K562 (cell line): ENCODE results near the gene MTSS2. TPM values are rescaled to one million over a fixed set of nuclear protein-coding genes. Genes with fewer than 3 reads are reported as not detected.

Experiments used
- BCL6 ChIP-seq: fragments of 250-450 bp; sonication (Bioruptor Pico); IDR thresholded peaks from 2 replicates; pipeline ENCODE4 v1.4.0; 2020
- BHLHE40 ChIP-seq: IDR thresholded peaks from 2 replicates; pipeline ENCODE4 v1.6.1; 2011; ENCODE audit warnings: low read length, improper control_type of control experiment
- CBFA2T3 ChIP-seq: fragments of 450-650 bp; IDR thresholded peaks from 2 replicates; pipeline ENCODE4 v1.6.1; 2017
- CBX3 ChIP-seq, 2 experiments: IDR thresholded peaks; 1 replicate in 1 of 2; 2 replicates in 1 of 2; pipeline ENCODE4 v1.6.1; 2012; ENCODE audit warnings: inconsistent platforms in 2 of 2, low read length in 2 of 2, borderline replicate concordance in 1 of 2, control low read depth in 1 of 2
- CEBPB ChIP-seq: fragments of 450-650 bp; IDR thresholded peaks from 2 replicates; pipeline ENCODE4 v1.6.1; 2016; ENCODE audit warnings: missing genetic modification characterization, missing compliant biosample characterization
- GTF2A2 ChIP-seq: IDR thresholded peaks from 2 replicates; pipeline ENCODE4 v1.6.1; 2016; ENCODE audit warnings: mild to moderate bottlenecking, missing genetic modification characterization, missing compliant biosample characterization
- MAFG ChIP-seq: fragments of 450-650 bp; conservative IDR thresholded peaks from 2 replicates; pipeline ENCODE4 v1.6.1; 2016; ENCODE audit warnings: missing genetic modification characterization, missing compliant biosample characterization
- MBD1 ChIP-seq: fragments of 250-450 bp; sonication (Bioruptor Pico); IDR thresholded peaks from 2 replicates; pipeline ENCODE4 v1.8.0; 2022; ENCODE audit warnings: inconsistent platforms
- MTA1 ChIP-seq: fragments of 450-650 bp; IDR thresholded peaks from 2 replicates; pipeline ENCODE4 v1.6.1; 2017; ENCODE audit warnings: borderline replicate concordance
- MYC ChIP-seq, 2 experiments: fragments of 250-450 bp in 1 of 2; sonication (Bioruptor Pico) in 1 of 2; IDR thresholded peaks; 2 replicates each; pipeline versions ENCODE4 v1.5.1 to v1.6.1; 2012 to 2021; ENCODE audit warnings: low read depth in 2 of 2, borderline replicate concordance in 1 of 2, improper control_type of control experiment in 1 of 2, low read length in 1 of 2, mild to moderate bottlenecking in 1 of 2, moderate library complexity in 1 of 2
- PHF21A ChIP-seq: fragments of 450-650 bp; IDR thresholded peaks from 2 replicates; pipeline ENCODE4 v1.6.1; 2017; ENCODE audit warnings: low read depth, borderline replicate concordance
- SMARCE1 ChIP-seq: fragments of 450-650 bp; IDR thresholded peaks from 2 replicates; pipeline ENCODE4 v1.7.1; 2016; ENCODE audit warnings: mild to moderate bottlenecking
- polyA plus RNA-seq, 8 experiments: library from polyadenylated mRNA; depleted of rRNA in 4 of 8; stranded (reverse) in 5 of 8; unstranded in 3 of 8; fragments of >200 nt; fragmentation: Nextera tagmentation in 2 of 8; fragmentation: Illumina TruSeq in 1 of 8; extraction: Ambion mirVana in 2 of 8; extraction: Trizol in 1 of 8; gene quantifications; 2 replicates each; pipeline versions ENCODE4 v1.2.1 to v1.2.3, GENCODE V29; 2011 to 2014; ENCODE audit warnings: inconsistent platforms in 1 of 8, missing spikeins in 1 of 8
- total RNA-seq, 7 experiments: library from RNA; depleted of rRNA in 6 of 7; stranded (reverse); fragments of >200 nt in 6 of 7; fragmentation: Illumina TruSeq in 2 of 7; extraction: Trizol in 2 of 7; gene quantifications; 2 replicates each; pipeline versions ENCODE4 v1.2.1 to v1.2.3, GENCODE V29; 2011 to 2021; ENCODE audit warnings: low replicate concordance in 1 of 7
- TF ChIP-seq, protein P1 (sequence below): sonication (generic); formaldehyde crosslinking; IDR thresholded peaks from 2 replicates; pipeline ENCODE4 v1.8.0; 2022; ENCODE audit warnings: mild to moderate bottlenecking, missing genetic modification reagents
- TF ChIP-seq, protein P2 (sequence below): fragments of 450-650 bp; IDR thresholded peaks from one replicate; pipeline ENCODE4 v1.6.1; 2018; ENCODE audit warnings: mild to moderate bottlenecking, moderate library complexity; ENCODE audit not compliant: partially characterized antibody
- TF ChIP-seq, protein P3 (sequence below): IDR thresholded peaks from 2 replicates; pipeline ENCODE4 v1.6.1; 2012; ENCODE audit warnings: low read depth, low read length, improper control_type of control experiment, borderline replicate concordance
- TF ChIP-seq, protein P4 (sequence below): fragments of 250-450 bp; sonication (Bioruptor Pico); IDR thresholded peaks from 2 replicates; pipeline ENCODE4 v1.6.1; 2021; ENCODE audit warnings: mild to moderate bottlenecking

The MTSS2 gene
- total and polyA plus RNA-seq, 9 of the 15 experiments (the other 6 are each of a cell fraction or from before 2014, with no cell fraction given) = 0.11 to 60.3 (median 16.9) TPM

DNA sequence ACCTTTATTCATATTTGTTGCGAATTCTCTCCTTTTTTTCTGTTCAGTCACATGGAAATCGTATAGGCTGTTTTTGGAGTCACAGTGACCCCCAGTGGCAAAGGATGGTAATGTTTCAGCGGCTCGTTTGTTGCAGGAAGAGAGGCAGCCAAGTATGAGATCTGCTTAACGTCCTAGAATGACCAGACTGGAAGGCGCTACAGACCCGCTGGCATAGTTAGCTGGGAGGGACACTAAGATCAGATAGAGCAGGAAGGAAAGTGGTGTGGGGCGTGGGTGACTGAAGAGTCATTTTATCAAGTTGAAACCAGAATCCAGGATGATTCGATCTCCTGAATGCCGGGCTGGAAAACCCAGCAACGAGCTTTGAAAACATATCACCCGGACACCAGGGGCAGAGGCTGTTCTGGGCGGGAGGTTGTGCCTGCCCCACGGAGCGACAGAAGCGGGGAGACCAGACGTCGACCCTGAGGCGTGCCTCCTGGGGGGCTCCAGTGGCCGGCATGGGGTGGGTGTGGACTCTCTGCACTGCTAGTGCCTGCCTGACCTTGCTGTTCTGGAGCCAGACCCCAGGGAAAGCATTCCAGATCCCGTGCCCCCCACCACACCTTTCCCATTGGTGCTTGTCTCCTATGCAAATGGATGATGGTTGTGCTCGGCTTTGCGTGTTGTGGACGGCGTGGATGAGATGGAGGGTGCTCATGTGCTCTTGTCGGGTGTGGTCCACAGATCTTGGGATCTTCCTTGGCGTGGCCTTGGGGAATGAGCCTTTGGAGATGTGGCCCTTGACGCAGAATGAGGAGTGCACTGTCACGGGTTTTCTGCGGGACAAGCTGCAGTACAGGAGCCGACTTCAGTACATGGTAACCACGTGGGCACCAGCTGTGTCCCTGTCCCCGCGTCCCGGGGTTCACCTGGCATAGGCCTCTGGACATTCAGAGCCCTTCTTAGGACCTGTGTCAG, 31.8 kb downstream of the MTSS2 start (continued):
- TF ChIP-seq, protein P1, sequence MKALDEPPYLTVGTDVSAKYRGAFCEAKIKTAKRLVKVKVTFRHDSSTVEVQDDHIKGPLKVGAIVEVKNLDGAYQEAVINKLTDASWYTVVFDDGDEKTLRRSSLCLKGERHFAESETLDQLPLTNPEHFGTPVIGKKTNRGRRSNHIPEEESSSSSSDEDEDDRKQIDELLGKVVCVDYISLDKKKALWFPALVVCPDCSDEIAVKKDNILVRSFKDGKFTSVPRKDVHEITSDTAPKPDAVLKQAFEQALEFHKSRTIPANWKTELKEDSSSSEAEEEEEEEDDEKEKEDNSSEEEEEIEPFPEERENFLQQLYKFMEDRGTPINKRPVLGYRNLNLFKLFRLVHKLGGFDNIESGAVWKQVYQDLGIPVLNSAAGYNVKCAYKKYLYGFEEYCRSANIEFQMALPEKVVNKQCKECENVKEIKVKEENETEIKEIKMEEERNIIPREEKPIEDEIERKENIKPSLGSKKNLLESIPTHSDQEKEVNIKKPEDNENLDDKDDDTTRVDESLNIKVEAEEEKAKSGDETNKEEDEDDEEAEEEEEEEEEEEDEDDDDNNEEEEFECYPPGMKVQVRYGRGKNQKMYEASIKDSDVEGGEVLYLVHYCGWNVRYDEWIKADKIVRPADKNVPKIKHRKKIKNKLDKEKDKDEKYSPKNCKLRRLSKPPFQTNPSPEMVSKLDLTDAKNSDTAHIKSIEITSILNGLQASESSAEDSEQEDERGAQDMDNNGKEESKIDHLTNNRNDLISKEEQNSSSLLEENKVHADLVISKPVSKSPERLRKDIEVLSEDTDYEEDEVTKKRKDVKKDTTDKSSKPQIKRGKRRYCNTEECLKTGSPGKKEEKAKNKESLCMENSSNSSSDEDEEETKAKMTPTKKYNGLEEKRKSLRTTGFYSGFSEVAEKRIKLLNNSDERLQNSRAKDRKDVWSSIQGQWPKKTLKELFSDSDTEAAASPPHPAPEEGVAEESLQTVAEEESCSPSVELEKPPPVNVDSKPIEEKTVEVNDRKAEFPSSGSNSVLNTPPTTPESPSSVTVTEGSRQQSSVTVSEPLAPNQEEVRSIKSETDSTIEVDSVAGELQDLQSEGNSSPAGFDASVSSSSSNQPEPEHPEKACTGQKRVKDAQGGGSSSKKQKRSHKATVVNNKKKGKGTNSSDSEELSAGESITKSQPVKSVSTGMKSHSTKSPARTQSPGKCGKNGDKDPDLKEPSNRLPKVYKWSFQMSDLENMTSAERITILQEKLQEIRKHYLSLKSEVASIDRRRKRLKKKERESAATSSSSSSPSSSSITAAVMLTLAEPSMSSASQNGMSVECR (CRISPR knock-in tag) = no peak
- TF ChIP-seq CBFA2T3 (peak; percentile 47), GTF2A2 (tag) (no peak), CBX3 (IDR thresholded peaks at IDR 0.05; ENCODE audit: borderline replicate concordance in 1 of 2, low read length in 2 of 2) (0 out of 3 replicates have a peak, but pooled peaks of 1 of the 2 experiments have one; percentile 38), SMARCE1 (peak; percentile 60; the same call in 1 of the 2 replicates), MBD1 (CRISPR knock-in tag) (peak; percentile 68; the same call in 1 of the 2 replicates), BHLHE40 (0 out of 2 replicates have a peak, but pooled peaks have one; percentile 20), BCL6 (CRISPR knock-in tag) (no peak), MAFG (tag) (no peak), MTA1 (no peak), MYC (IDR thresholded peaks at IDR 0.05; ENCODE audit: low read depth, low read length) (peak; percentile 85), MYC (CRISPR knock-in tag; IDR thresholded peaks at IDR 0.05; ENCODE audit: borderline replicate concordance, low read depth) (no peak), PHF21A (no peak), CEBPB (tag) (no peak)
- TF ChIP-seq, protein P2, sequence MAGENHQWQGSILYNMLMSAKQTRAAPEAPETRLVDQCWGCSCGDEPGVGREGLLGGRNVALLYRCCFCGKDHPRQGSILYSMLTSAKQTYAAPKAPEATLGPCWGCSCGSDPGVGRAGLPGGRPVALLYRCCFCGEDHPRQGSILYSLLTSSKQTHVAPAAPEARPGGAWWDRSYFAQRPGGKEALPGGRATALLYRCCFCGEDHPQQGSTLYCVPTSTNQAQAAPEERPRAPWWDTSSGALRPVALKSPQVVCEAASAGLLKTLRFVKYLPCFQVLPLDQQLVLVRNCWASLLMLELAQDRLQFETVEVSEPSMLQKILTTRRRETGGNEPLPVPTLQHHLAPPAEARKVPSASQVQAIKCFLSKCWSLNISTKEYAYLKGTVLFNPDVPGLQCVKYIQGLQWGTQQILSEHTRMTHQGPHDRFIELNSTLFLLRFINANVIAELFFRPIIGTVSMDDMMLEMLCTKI = no peak
- TF ChIP-seq, protein P3, sequence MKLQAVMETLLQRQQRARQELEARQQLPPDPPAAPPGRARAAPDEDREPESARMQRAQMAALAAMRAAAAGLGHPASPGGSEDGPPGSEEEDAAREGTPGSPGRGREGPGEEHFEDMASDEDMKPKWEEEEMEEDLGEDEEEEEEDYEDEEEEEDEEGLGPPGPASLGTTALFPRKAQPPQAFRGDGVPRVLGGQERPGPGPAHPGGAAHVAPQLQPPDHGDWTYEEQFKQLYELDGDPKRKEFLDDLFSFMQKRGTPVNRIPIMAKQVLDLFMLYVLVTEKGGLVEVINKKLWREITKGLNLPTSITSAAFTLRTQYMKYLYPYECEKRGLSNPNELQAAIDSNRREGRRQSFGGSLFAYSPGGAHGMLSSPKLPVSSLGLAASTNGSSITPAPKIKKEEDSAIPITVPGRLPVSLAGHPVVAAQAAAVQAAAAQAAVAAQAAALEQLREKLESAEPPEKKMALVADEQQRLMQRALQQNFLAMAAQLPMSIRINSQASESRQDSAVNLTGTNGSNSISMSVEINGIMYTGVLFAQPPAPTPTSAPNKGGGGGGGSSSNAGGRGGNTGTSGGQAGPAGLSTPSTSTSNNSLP = peak; percentile 56; the same call in 1 of the 2 replicates
- TF ChIP-seq, protein P4, sequence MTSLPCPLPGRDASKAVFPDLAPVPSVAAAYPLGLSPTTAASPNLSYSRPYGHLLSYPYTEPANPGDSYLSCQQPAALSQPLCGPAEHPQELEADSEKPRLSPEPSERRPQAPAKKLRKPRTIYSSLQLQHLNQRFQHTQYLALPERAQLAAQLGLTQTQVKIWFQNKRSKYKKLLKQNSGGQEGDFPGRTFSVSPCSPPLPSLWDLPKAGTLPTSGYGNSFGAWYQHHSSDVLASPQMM (CRISPR knock-in tag) = no peak
